Left lung (tissue), 10 donors: Measurements from ENCODE around the gene METTL22. TPM values are rescaled to one million over a fixed set of nuclear protein-coding genes. Genes with fewer than 3 reads are reported as not detected.

Source experiments
- ATAC-seq: fragments of 200-7000 bp; cut with Tn5 transposase; one replicate; pipeline ENCODE4 v1.9.1; 2020; ENCODE audit warnings: moderate library complexity
- DNase-seq, 4 donors: peaks; one replicate each; pipeline ENCODE4 v3.0.0-alpha.2; 2013 to 2020
- H3K27ac ChIP-seq, 2 donors: fragments of 200-600 bp; sonication (generic) in 1 of 2; one replicate each; pipeline versions ENCODE4 v1.5.0 to v1.8.0; 2020 to 2021
- H3K27me3 ChIP-seq, 2 donors: fragments of 200-600 bp; sonication (generic) in 1 of 2; one replicate each; pipeline versions ENCODE4 v1.5.0 to v1.8.0; 2020 to 2021
- H3K36me3 ChIP-seq, 2 donors: fragments of 200-600 bp; sonication (generic) in 1 of 2; one replicate each; pipeline versions ENCODE4 v1.5.0 to v1.8.0; 2020 to 2021
- H3K4me1 ChIP-seq, 2 donors: fragments of 200-600 bp; one replicate each; pipeline ENCODE4 v1.8.0; 2021
- H3K4me3 ChIP-seq, 2 donors: fragments of 200-600 bp; sonication (generic) in 1 of 2; one replicate each; pipeline versions ENCODE4 v1.5.0 to v1.8.0; 2020 to 2021; ENCODE audit warnings: mild to moderate bottlenecking in 1 of 2
- H3K9me3 ChIP-seq, 2 donors: fragments of 200-600 bp; sonication (generic) in 1 of 2; one replicate each; pipeline versions ENCODE4 v1.5.0 to v1.8.0; 2020 to 2021
- CTCF ChIP-seq, 2 donors: fragments of 200-600 bp; sonication (generic) in 1 of 2; IDR thresholded peaks; one replicate each; pipeline versions ENCODE4 v1.5.0 to v1.8.0; 2021; ENCODE audit warnings: antibody characterized with exemption in 2 of 2
- intact Hi-C, 2 donors: fragments of 100-400 bp; cut with DNase I; formaldehyde crosslinking; loops; one replicate each; pipeline versions ENCODE4 v1.11.2 to v1.14.2; 2022
- polyA plus RNA-seq, 6 donors: library from polyadenylated mRNA; unstranded; fragments of 120-200 nt; gene quantifications; one replicate each; pipeline ENCODE4 v1.2.1, GENCODE V29; 2013; ENCODE audit not compliant: insufficient read length in 6 of 6
- total RNA-seq, 2 donors: library from RNA; stranded (reverse); fragmentation: NEBNext Ultra II Directional; extraction: Animal tissue kit (Norgen Biotek cat#: 25700); gene quantifications; one replicate each; pipeline ENCODE4 v1.2.1, GENCODE V29; 2021
- donor health status: DM: no; HTN: yes; CAD: no.
- donor health status: DM: no; HTN: no; CAD: no.

Gene METTL22
- total and polyA plus RNA-seq, 8 donors: 25.9 to 43.5 (median 29.4) TPM

GRCh38 chr16:8673611-8674412 lies 52.3 kb downstream of the METTL22 start:
- ATAC-seq (peak; percentile 70), DNase-seq (no peak)
- H3K27ac ChIP-seq: no peak overlapping the region
- H3K9me3 ChIP-seq: no peaks in the 10 kb centered on the region
- peak overlapping the region; percentile 56 to 64 for H3K4me3 ChIP-seq
- H3K27me3 ChIP-seq: no peaks in the 10 kb centered on the region
- TF ChIP-seq CTCF (IDR thresholded peaks at IDR 0.05): no peak
- intact Hi-C loops: no loop called here
- no peaks in the 10 kb centered on the region for H3K36me3 ChIP-seq
- H3K4me1 ChIP-seq: peaks cover 7 to 12% of the 10 kb centered on the region in 2 donors

GRCh38 chr16:8674413-8675022 lies 53.0 kb downstream of the METTL22 start, which contains the start of gene ABAT:
ABAT (plus strand) TSS chr16:8674617; CDS start chr16:8735740, 61,123 bp downstream.
- Histone ChIP-seq H3K27me3 (no peaks in the 10 kb centered on the region), H3K27ac (no peak within 1 kb of the TSS), H3K36me3 (no peaks in the 10 kb centered on the region), H3K9me3 (no peaks in the 10 kb centered on the region), H3K4me1 (peaks cover 7 to 12% of the 10 kb centered on the region in 2 donors), H3K4me3 (peak within 1 kb of the TSS; percentile 56 to 64)
- DNase-seq: peak; percentile 70 to 97 (median 89)
- TF ChIP-seq CTCF (IDR thresholded peaks at IDR 0.05): no peak
- peak; percentile 100 for ATAC-seq
- intact Hi-C loops: no loop called here

- H3K27ac ChIP-seq: no peak overlapping the region
- no peaks in the 10 kb centered on the region for H3K27me3 ChIP-seq
- ATAC-seq: no peak
- peak overlapping the region in 1 of 2 donors; percentile 56 for H3K4me3 ChIP-seq
- DNase-seq: no peak
- H3K9me3 ChIP-seq: no peaks in the 10 kb centered on the region
- no peak for TF ChIP-seq CTCF (IDR thresholded peaks at IDR 0.05)
- intact Hi-C loops: no loop called here
- no peaks in the 10 kb centered on the region for H3K36me3 ChIP-seq
- peaks cover 7 to 12% of the 10 kb centered on the region in 2 donors for H3K4me1 ChIP-seq
Observed at GRCh38 chr16:8675183-8676159, 54.0 kb downstream of the METTL22 start.

GRCh38 chr16:8676160-8676547 lies 54.7 kb downstream of the METTL22 start:
- H3K36me3 ChIP-seq: no peaks in the 10 kb centered on the region
- H3K9me3 ChIP-seq: no peaks in the 10 kb centered on the region
- intact Hi-C loops: no loop called here
- ATAC-seq (no peak), DNase-seq (no peak)
- H3K4me3 ChIP-seq: no peak overlapping the region
- H3K27me3 ChIP-seq: no peaks in the 10 kb centered on the region
- no peak for TF ChIP-seq CTCF (IDR thresholded peaks at IDR 0.05)
- H3K27ac ChIP-seq: no peak overlapping the region
- H3K4me1 ChIP-seq: peaks cover 7 to 12% of the 10 kb centered on the region in 2 donors
